Fibroblast of lung (primary cell): ENCODE results near the gene OR5V1.

Experiments
- CTCF ChIP-seq, 2 donors: IDR thresholded peaks in 1 of 2; conservative IDR thresholded peaks in 1 of 2; 1 replicate in 1 of 2; 2 replicates in 1 of 2; pipeline ENCODE4 v1.5.1; 2011 to 2012; ENCODE audit warnings: low read length in 2 of 2, control low read depth in 1 of 2, inconsistent platforms in 1 of 2, low read depth in 1 of 2, mild to moderate bottlenecking in 1 of 2
- EZH2 ChIP-seq: IDR thresholded peaks from 2 replicates; pipeline ENCODE4 v1.5.1; 2012; ENCODE audit warnings: low read length, control low read depth, mild to moderate bottlenecking; ENCODE audit errors: missing control alignments

DNA sequence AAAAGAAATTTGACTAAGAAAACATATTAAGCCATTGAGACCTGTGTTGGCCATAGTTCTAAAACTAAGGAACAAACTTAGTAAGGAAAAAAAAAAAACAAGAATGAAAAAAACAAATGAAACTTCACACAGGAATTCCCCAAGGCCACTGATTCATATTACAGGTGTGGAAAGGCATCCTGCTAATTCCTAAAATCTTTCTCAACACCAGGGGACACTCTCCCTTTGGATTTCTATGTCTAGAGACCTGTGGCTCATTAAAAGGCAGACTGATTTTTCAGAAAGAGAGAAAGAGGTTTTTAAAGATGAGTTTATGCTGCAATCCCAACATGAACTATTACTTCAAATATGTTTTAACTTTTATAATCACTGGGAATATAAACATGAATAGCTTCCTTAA is 45.9 kb upstream of the OR5V1 start, which contains the start of gene OR12D1:
- no peak for TF ChIP-seq CTCF (conservative IDR thresholded peaks at IDR 0.05 in 1 of 2, IDR thresholded peaks at IDR 0.05 in 1 of 2; ENCODE audit: low read depth in 1 of 2, low read length in 2 of 2)
- TF ChIP-seq EZH2: no peak
